Head of caudate nucleus (tissue), 42 donors: ENCODE data around the gene NADSYN1.
A peak's percentile ranks its signal among the peaks of the same experiment; 100 is the strongest.
"Not testable (repeated sequence)": the region's sequence is repeated elsewhere in the genome, so short reads cannot be mapped to it uniquely, and the experiment has no call there.

Experiments used
- DNase-seq, 42 donors: peaks; one replicate each; pipeline versions ENCODE4 v3.0.0 to v3.0.0-alpha.2; 2020 to 2021; ENCODE audit warnings: mixed read lengths in 7 of 42
- intact Hi-C: fragments of 100-400 bp; cut with DNase I; formaldehyde crosslinking; loops from one replicate; pipeline ENCODE4 v1.15.0; 2022

NADSYN1 gene

DNA sequence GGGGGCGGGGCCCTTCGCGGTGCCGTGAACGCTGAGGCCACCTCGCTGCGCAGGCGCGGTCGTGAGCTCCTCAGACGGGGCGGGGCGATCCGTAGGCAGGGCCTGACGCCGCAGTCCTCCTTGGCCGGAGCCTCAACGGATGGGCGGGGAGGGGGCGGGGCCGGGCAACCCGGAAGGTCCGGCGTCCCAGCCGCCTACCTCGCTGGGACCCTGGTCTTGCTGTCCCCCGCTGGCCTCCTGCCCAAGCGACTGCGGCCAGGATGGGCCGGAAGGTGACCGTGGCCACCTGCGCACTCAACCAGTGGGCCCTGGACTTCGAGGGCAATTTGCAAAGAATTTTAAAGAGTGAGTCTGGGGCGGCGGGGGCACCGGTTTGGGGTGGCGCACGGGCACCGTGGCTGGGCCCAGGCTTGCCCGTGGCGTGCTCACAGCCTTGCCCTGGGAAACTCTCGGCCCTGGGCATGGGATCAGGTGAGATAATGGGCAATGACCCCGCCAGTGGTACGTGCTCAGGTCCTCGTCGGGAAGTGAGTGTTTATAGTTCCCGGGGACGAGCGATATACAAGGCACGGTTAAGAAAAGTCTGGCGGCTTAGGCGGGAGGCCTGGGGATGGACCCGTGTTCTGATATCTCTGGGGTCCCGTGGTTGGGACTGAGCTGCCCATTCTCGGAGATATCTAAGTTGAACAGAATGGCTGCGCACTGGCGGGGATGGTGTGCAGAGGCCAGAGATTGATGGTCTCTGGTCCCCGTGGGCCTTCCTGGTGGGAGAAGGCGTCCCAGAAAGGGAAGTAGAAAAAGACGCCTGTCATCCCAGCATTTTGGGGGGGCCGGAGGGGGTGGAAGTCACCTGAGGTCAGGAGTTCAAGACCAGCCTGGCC, at the start of gene NADSYN1:
Gene NADSYN1, plus strand, starts transcription at position 167 of the 881 bp plus-strand sequence. Its CDS starts 94 bp downstream, at position 261.
- peak; percentile 93 to 99 (median 98) for DNase-seq
- intact Hi-C loops, result no loop called here

DNA sequence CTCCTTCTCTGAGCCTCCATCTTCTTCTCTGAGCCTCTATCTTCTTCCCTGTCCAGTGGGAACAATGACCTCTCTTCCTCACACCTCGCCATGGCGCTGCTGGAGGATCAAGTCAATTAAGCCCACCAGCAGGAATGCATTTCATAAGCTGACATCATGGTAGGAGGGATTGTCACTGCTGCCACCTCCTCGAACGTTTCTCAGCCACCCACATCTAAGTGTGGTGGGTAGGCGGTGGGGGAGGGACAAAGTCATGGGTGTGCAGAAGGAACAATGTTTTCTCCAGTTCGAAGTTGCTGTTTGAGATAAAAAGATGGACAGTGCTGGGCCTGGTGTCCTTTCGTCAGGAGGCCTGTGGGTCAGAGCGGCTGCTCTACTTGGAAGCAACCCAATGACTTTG, 48.8 kb upstream of the NADSYN1 start:
- intact Hi-C loops, result no loop called here
- DNase-seq, result no peak

DNA sequence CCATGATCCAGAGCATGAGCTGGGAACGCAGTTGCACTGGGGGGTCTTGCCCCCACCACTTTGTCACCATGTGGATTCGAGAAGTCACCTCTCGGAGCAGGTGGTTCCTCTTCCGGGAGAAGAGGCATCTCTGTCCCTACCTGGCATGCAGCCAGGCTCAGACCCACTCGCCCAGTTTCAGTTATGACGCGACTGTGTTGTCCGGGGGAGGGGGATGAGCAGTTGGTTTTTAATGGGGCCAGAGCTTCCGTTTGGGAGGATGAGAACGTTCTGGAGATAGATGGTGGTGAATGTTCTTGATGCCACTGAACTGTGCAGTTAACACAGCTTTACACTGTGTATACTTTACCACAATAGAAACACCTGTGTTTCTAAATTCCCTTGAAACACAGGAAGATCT, 46.3 kb upstream of the NADSYN1 start:
- intact Hi-C loops, result no loop called here
- DNase-seq, result no peak

DNA sequence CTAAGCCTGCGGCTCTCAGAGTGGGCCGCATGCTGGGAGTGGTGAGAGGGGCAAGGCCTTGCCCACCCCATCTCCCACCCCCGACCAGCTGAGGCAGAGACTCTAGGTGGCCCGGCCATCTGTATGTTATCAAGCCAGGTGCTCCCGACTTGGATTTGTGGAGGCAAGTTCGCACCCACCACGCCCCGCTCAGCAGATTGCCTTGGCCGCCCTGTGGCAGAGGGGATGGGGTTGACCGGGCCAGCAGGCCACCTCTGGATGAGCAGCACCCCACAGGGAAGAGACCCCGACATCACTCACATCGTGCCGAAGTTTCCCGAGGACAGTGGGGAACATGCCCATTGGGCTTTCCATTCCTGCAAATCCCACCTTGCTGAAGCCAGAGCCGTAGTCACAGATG, 45.6 kb upstream of the NADSYN1 start:
- DNase-seq, result no peak
- intact Hi-C loops, result no loop called here

DNA sequence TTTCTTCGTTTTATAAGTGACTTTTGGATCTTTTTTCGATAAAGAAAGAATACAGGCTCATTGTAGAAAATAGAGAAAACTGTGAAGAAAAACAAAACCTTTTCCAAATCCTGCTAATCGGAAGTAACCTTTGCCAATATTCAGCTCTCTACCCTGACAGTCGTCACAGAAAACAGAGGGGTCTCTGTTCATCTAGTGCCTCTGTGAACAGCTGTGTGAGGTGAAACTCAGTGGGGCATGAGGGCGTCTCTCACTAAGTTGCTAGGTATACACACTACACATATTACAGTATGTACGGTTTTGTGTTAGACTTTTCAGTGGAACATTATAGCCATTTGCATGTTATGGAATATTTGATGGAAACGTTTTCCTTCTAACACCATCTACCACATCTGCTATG, 44.2 kb upstream of the NADSYN1 start:
- intact Hi-C loops, result no loop called here
- DNase-seq, result no peak

DNA sequence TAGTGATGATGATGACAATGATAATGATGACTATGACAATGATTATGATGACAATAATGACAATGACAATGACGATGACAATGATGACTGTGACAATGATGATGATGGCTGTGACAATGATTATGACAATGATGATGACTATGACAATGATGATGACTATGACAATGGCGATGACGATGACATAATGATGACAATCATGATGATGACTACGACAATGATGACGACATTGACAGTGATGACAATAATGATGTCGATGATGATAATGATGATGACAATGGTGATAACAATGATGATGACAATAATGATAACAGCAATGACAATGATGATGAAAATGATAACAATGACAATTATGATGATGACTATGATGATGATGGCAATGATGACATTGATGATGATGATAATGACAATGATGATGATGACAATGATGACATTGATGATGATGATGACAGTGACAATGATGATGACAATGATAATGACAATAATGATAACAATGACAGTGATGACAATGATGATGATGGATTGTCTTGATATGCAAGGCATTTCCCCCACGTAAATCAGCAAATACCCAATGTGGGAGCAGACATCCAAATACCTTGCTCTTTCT, 42.5 kb upstream of the NADSYN1 start:
- DNase-seq, result no peak
- intact Hi-C loops, result no loop called here

DNA sequence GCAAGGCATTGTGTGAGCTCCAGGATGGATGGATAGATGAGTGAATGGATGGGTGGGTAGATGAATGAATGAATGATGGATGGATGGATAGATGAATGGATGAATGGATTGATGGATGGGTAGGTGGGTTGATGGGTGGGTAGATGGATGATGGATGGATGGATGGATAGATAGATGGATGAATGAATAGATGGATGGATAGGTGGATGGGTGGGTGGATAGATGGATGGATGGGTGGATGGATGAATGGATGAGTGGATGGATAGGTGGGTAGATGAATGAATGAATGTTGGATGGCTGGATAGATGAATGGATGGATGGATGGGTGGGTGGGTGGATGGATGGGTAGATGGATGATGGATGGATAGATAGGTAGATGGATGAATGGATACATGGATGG, 38.4 kb upstream of the NADSYN1 start:
- DNase-seq, result no peak
- intact Hi-C loops, result no loop called here

DNA sequence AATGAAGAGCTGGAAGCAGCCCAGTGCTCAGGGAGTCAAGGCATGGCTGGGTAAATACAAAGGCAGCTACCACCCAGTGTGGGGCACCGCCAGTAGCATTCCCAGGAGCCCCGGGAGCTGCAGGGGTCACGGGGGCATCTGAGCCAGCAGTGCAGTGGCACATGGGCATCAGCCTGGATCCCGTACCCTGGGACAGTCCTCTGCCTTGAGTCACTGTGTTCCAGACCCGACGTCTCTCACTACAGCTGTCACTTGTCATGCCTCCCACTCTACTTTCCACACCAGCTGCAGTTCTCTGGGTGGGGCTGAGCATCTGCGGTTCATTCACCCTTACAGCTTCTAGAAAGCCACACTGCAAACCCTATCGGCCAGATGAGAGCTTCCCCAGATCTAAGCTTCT, 34.4 kb upstream of the NADSYN1 start:
- peak in 41 of 42 donors; percentile 38 to 89 (median 68) for DNase-seq
- intact Hi-C loops, result no loop called here

DNA sequence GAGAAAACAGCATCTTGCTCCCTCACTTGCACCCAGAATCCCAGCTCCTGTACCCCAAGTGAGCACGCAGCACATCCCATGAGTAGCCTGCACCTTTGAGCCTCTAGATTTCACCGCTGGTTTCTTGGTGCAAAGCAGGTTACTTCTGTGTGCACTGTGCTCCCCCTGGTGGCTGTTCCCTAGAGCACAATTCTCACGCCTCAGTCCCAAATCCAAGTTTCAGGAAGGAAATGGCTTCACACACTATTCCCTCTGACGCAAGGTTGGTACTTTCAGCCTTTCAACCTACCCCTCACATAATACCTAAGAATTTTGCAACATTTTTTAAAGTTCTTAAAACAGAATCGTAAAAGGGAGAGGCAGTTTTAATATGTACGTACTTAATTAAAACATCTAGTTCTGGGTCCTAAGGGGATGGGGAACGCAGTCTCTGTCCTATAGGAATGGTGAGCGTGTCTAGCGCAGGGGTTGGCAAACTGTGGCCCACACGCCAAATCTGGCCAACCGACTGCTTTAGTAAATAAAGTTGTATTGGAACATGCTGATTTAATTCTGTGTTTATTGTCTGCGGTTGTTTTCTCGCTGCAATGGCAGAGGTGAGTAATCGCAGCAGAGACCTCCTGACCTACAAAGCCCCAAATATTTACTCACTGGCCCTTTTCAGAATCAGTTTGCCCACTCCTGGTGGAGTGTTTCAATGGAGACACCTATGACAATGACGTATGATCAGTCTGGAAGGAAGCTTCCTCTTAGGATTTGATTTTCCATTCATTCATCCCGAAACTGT, 32.4 kb upstream of the NADSYN1 start:
- intact Hi-C loops, result no loop called here
- peak; percentile 28 to 86 (median 64) for DNase-seq

DNA sequence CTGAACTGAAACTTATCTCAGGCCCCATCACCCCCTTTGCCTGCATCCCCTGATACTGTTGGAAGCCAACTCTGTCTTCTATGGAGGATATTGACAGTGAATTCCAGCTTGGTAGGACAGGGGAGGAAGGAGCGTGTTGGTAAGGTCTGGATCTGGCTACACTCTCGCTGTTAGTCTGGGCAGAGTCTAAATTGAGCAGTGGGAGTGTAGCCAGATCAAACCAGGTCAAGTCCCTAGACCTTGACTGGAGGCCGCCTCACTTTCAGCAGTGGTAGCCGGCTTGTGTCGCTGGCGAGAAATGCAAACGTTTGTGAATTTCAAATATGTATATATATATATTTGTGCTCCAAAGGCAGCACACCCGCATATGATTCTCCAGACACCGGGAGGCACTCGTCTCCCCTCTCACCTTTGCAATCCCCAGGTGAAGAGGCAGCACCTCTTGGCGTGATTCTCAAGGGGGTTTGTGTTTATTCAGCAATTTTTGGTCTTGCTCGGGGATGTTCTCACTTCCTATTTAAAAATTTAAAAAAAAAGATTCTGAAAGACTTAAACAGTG, 31.5 kb upstream of the NADSYN1 start:
- DNase-seq, result no peak
- intact Hi-C loops, result no loop called here

DNA sequence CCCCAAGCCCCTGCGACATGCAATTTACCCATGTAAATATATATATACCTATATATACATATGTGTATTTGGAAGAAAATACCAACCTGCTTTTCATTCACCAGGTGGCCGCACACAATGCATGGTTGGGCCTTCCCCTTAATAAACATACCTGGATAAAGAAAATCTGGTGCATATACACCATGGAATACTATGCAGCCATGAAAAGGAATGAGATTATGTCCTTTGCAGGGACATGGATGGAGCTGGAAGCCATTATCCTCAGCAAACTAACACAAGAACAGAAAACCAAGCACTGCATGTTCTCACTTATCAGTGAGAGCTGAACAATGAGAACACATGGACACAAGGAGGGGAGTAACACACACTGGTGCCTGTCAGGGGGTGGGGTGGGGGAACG, 30.7 kb upstream of the NADSYN1 start:
- intact Hi-C loops, DNase-seq: not testable (repeated sequence)

DNA sequence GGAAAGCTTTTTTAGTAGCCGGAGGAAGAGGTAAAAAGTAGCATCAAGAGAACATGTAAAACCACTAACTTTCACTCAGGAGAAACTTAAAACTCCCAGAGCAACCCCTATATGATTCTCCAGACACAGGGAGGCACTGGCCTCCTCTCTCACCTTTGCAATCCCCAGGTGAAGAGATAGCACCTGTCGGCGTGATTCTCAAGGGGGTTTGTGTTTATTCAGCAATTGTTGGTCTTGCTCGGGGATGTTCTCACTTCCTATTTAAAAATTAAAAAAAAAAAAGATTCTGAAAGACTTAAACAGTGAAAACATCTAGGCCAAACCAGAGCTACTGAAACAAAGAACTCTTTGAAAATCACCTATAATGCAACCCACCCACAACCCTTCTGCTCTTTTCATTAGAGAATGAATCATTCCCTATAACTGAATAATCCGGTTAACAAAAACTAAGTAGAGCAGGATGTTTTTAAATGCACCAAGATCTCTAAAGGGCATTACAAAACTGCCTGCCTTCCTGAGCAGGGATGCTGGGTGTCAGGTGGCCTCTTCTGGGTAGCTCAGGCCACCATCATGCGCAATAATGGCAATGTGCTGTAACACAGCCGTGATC, 29.7 kb upstream of the NADSYN1 start:
- peak in 1 of 42 donors; percentile 22 for DNase-seq

DNA sequence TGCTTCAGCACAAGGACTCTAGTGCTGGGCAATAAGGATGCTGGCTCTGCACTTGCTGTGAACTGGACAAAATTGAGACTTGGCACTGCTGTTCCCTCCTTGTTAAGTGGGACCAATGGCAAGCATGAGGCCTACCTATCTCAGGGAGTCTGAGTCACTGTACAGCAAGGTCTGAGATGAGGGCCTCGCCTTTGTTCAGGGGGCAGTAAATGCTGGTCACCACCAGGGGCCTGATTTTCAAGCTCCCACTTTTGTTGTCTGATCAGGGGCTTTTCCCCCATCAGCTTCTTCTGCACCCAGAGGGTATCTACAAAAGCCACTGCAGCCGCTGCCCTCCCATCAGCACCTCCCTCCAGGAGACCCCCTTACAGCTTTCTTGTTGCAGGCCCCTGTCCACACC, 27.6 kb upstream of the NADSYN1 start:
- intact Hi-C loops, result no loop called here
- DNase-seq, result no peak

More for the DNA sequence above, 29.7 kb upstream of the NADSYN1 start:
- intact Hi-C loops, result no loop called here

DNA sequence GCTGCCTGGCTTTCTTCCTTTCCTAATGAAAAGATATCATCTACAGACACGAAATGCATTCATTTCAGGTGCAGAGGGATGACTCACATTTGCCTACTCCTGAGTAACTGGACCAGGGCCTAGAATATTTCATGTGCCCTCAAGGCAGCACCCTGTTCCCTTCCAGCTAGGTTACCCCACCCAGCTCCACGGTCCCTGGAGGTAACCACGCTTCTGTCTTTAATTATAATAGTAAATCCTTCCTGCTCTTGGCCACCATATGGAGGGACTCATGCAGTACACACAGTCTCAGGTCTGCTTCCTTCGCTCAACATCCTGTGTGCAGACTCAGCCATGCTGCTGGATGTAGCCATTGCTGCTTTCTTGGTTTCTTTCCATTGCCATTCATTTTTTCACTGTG, 27.1 kb upstream of the NADSYN1 start:
- intact Hi-C loops, result no loop called here
- DNase-seq, result peak in 13 of 42 donors; percentile 14 to 73 (median 37)

DNA sequence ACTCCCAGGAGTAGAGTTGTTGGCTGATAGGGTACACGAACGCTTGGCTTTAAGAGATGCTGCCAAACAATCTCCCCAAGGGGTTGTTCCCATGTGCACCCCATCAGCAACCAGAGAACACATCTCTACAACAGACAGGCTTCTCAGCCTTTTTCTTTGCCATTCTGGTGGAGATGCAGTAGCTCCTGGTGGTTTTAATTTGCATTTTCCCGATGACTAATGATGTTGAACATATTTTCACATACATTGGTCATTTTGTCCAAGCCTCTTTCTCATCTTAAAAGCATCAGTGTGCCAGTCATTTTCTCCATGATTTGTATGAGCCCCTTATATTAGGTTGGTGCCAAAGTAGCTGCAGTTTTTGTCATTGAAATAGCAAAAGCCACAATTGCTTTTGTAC, 26.6 kb upstream of the NADSYN1 start:
- intact Hi-C loops, result no loop called here
- DNase-seq, result no peak

DNA sequence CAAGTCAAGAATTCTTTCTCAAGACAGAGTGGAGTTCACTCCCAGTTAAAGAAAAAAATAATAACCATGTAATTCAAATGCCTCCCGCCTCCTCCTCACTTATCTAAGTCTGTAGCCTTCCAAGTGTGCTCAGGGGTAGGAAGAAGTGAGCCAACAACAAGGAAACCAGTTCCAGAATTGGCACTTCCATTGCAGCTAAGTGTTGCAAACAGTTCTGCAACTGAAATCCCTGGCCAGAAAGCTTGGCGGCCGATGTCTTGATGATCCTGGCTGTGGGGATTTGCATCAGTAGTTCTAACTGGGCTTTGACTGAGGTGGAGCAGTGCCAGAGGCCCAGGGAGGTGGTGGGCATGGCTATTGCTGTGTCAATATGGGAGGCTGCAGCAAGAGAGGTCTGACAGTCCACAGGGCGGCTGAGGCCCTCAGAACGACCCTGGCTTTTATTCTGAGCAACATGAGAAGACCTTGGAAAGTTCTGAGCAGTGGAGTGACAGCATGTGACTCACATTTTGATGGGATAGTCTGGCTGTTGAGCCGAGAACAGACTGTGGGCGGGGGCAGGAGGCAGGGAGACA, 24.1 kb upstream of the NADSYN1 start:
- intact Hi-C loops, result no loop called here
- peak in 4 of 42 donors; percentile 25 to 63 (median 46) for DNase-seq

DNA sequence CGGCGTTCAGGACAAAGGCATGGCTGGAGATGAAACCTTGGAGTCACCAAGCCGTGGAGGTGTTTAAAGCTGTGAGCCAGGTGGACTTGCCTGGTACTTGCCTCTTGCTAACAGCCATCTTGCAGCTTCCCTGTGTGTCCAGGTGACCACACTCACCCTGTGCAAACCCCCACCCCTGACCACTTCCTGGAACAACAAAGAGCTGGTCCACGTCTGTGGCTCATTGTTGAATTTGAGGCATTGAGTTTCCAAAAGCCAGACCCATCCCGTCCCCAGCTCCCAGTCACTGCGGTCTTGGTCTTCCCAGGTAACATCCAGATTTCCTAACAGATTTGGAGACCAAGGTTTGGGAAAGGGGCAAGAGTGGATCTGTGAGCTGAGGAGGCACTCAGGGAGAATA, 23.3 kb upstream of the NADSYN1 start:
- DNase-seq, result peak in 1 of 42 donors; percentile 22
- intact Hi-C loops, result no loop called here

DNA sequence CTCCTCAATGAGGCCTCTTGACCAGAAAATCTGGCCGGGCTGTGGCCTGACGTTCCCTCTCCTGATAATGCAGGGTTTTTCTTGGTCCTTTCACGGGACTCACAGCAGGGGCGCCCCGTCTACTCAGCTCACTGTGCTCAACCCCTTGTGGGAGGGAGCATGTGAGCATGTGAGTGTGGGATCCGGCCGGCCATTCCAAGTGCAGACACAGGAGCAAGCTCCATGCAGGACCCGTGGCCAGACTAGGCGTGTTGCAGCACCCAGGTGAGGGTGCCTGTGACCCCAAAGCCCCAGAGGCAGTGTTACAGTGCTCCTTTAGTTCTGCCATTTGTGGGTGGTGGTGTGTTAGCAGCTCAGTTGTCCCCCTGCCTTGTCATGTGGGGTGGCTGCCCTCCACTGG, 22.8 kb upstream of the NADSYN1 start:
- intact Hi-C loops, result no loop called here
- peak in 1 of 42 donors; percentile 13 for DNase-seq

DNA sequence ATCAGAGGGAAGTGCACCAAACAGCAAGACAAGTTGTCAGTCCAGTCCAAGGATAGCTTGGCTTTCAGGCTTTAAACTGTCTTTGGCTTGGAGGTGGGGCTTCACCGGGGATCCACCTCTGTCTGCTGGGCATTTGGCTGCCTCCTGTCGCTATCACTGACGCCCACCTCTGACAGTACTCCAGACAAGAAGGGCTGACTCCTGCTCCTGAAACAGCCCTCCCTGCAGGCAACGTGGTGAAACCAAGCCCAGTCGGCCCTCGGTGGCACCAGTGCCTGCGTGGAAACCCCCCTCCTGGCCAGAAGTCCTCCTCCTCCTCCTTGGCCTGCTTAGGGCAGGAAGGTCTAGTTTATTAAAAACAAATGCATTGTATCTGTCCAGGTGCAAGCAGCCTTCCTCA, 21.7 kb upstream of the NADSYN1 start:
- intact Hi-C loops, result no loop called here
- DNase-seq, result no peak
